HUES64 (cell line): Measurements from ENCODE around the gene KDR.

Experiments
- H3K27ac ChIP-seq: 2 replicates; pipeline ENCODE4 v1.7.0; 2013; ENCODE audit warnings: low read depth, low read length, inconsistent platforms
- H3K27me3 ChIP-seq: 2 replicates; pipeline ENCODE4 v1.6.1; 2013; ENCODE audit warnings: mild to moderate bottlenecking, low read length; ENCODE audit not compliant: insufficient read depth
- H3K36me3 ChIP-seq: 2 replicates; pipeline ENCODE4 v1.6.1; 2013; ENCODE audit warnings: mild to moderate bottlenecking, low read length; ENCODE audit not compliant: insufficient read depth
- H3K4me1 ChIP-seq: 2 replicates; pipeline ENCODE4 v1.6.1; 2013; ENCODE audit warnings: mild to moderate bottlenecking, low read length, moderate library complexity; ENCODE audit not compliant: insufficient read depth
- H3K4me3 ChIP-seq: 2 replicates; pipeline ENCODE4 v1.5.1; 2013; ENCODE audit warnings: mild to moderate bottlenecking, low read length, moderate library complexity
- H3K9ac ChIP-seq: 2 replicates; pipeline ENCODE4 v1.6.1; 2013; ENCODE audit warnings: mild to moderate bottlenecking, low read depth, low read length
- H3K9me3 ChIP-seq: 2 replicates; pipeline ENCODE4 v1.6.1; 2013; ENCODE audit warnings: low read depth, low read length; ENCODE audit not compliant: insufficient read depth
- WGBS: fragments of 150-250, 120-280 bp; methylation state at CpG from one replicate; pipeline ENCODE4 v1.1.7; 2013; ENCODE audit warnings: missing lambda C conversion rate; 5-methylcytosine and 5-hydroxymethylcytosine counted together

Gene KDR

GRCh38 chr4:55050418-55050950, 74.9 kb downstream of the KDR start:
- Histone ChIP-seq H3K4me3 (no peak overlapping the region), H3K27ac (no peak overlapping the region), H3K27me3 (no peaks in the 10 kb centered on the region), H3K36me3 (no peaks in the 10 kb centered on the region), H3K4me1 (no peaks in the 10 kb centered on the region), H3K9ac (no peak overlapping the region), H3K9me3 (peaks cover 3% of the 10 kb centered on the region; the same call in 1 of the 2 replicates)
- WGBS: 100% methylated on average over 1 of the region's 1 CpG

- WGBS: 85% methylated on average over 2 of the region's 2 CpGs
Measured at GRCh38 chr4:55038176-55038890, 87.1 kb downstream of the KDR start.

GRCh38 chr4:55037728-55038127, 87.7 kb downstream of the KDR start:
- Histone ChIP-seq H3K36me3 (no peaks in the 10 kb centered on the region), H3K4me3 (no peak overlapping the region), H3K4me1 (peaks cover 12% of the 10 kb centered on the region; the same call in 1 of the 2 replicates), H3K9ac (no peak overlapping the region), H3K9me3 (peaks cover 14% of the 10 kb centered on the region), H3K27ac (no peak overlapping the region), H3K27me3 (no peaks in the 10 kb centered on the region)
- no CpG with 5 or more reads among the region's 1 CpG for WGBS

More at GRCh38 chr4:55038176-55038890, 87.1 kb downstream of the KDR start:
- H3K27ac ChIP-seq: no peak overlapping the region
- no peaks in the 10 kb centered on the region for H3K36me3 ChIP-seq
- H3K4me1 ChIP-seq: peaks cover 6% of the 10 kb centered on the region; the same call in 1 of the 2 replicates
- H3K9ac ChIP-seq: no peak overlapping the region
- no peaks in the 10 kb centered on the region for H3K27me3 ChIP-seq
- H3K4me3 ChIP-seq: no peak overlapping the region
- peaks cover 14% of the 10 kb centered on the region for H3K9me3 ChIP-seq

GRCh38 chr4:55036405-55036804, 89.0 kb downstream of the KDR start:
- WGBS: 87% methylated on average over 3 of the region's 3 CpGs
- Histone ChIP-seq H3K4me3 (no peak overlapping the region), H3K9ac (no peak overlapping the region), H3K27me3 (no peaks in the 10 kb centered on the region), H3K9me3 (peaks cover 14% of the 10 kb centered on the region), H3K27ac (no peak overlapping the region), H3K36me3 (no peaks in the 10 kb centered on the region), H3K4me1 (peaks cover 17% of the 10 kb centered on the region; the same call in 1 of the 2 replicates)

GRCh38 chr4:55035892-55036291, 89.5 kb downstream of the KDR start:
- no peak overlapping the region for H3K27ac ChIP-seq
- H3K9ac ChIP-seq: no peak overlapping the region
- H3K9me3 ChIP-seq: peaks cover 9% of the 10 kb centered on the region
- H3K4me1 ChIP-seq: peaks cover 17% of the 10 kb centered on the region; the same call in 1 of the 2 replicates
- H3K36me3 ChIP-seq: no peaks in the 10 kb centered on the region
- H3K27me3 ChIP-seq: no peaks in the 10 kb centered on the region
- no peak overlapping the region for H3K4me3 ChIP-seq
- WGBS: no CpG with 5 or more reads among the region's 1 CpG

- WGBS: 81% methylated on average over 8 of the region's 8 CpGs
- Histone ChIP-seq H3K4me3 (no peak overlapping the region), H3K27me3 (no peaks in the 10 kb centered on the region), H3K27ac (no peak overlapping the region), H3K36me3 (no peaks in the 10 kb centered on the region), H3K9ac (no peak overlapping the region), H3K9me3 (no peaks in the 10 kb centered on the region), H3K4me1 (peaks cover 27% of the 10 kb centered on the region)
Measured at GRCh38 chr4:55033296-55033695, 92.1 kb downstream of the KDR start.

GRCh38 chr4:55032788-55033187, 92.6 kb downstream of the KDR start:
- Histone ChIP-seq H3K4me1 (peaks cover 27% of the 10 kb centered on the region), H3K27ac (no peak overlapping the region), H3K9me3 (no peaks in the 10 kb centered on the region), H3K4me3 (no peak overlapping the region), H3K9ac (no peak overlapping the region), H3K27me3 (no peaks in the 10 kb centered on the region), H3K36me3 (no peaks in the 10 kb centered on the region)
- WGBS: 67% methylated on average over 1 of the region's 1 CpG

GRCh38 chr4:55032179-55032578, 93.2 kb downstream of the KDR start:
- H3K9me3 ChIP-seq: no peaks in the 10 kb centered on the region
- no peaks in the 10 kb centered on the region for H3K36me3 ChIP-seq
- WGBS: 87% methylated on average over 5 of the region's 5 CpGs
- H3K27me3 ChIP-seq: no peaks in the 10 kb centered on the region
- H3K27ac ChIP-seq: no peak overlapping the region
- peaks cover 27% of the 10 kb centered on the region for H3K4me1 ChIP-seq
- H3K4me3 ChIP-seq: no peak overlapping the region
- no peak overlapping the region for H3K9ac ChIP-seq

GRCh38 chr4:55031158-55031557, 94.2 kb downstream of the KDR start:
- H3K9me3 ChIP-seq: no peaks in the 10 kb centered on the region
- no peak overlapping the region for H3K27ac ChIP-seq
- H3K27me3 ChIP-seq: no peaks in the 10 kb centered on the region
- peaks cover 21% of the 10 kb centered on the region for H3K4me1 ChIP-seq
- no peak overlapping the region for H3K4me3 ChIP-seq
- no peaks in the 10 kb centered on the region for H3K36me3 ChIP-seq
- H3K9ac ChIP-seq: no peak overlapping the region
- 93% methylated on average over 5 of the region's 5 CpGs for WGBS

- Histone ChIP-seq H3K9me3 (no peaks in the 10 kb centered on the region), H3K36me3 (no peaks in the 10 kb centered on the region), H3K9ac (no peak overlapping the region), H3K27me3 (no peaks in the 10 kb centered on the region), H3K4me3 (no peak overlapping the region), H3K4me1 (peaks cover 21% of the 10 kb centered on the region), H3K27ac (no peak overlapping the region)
- no CpG with 5 or more reads among the region's 1 CpG for WGBS
Measured at GRCh38 chr4:55030589-55030988, 94.8 kb downstream of the KDR start.

- H3K9me3 ChIP-seq: no peaks in the 10 kb centered on the region
- no peaks in the 10 kb centered on the region for H3K27me3 ChIP-seq
- H3K4me3 ChIP-seq: no peak overlapping the region
- no peaks in the 10 kb centered on the region for H3K36me3 ChIP-seq
- 86% methylated on average over 4 of the region's 5 CpGs for WGBS
- peaks cover 21% of the 10 kb centered on the region for H3K4me1 ChIP-seq
- no peak overlapping the region for H3K27ac ChIP-seq
- H3K9ac ChIP-seq: no peak overlapping the region
Measured at GRCh38 chr4:55029821-55030503, 95.4 kb downstream of the KDR start.
